Activated CD4-positive, alpha-beta T cell treated with anti-CD3 and anti-CD28 coated beads, Interleukin-2, Interleukin-6, amounts not matched to agents 100 ng/mL and 50 ng/mL, durations not matched to agents 16 hours and 8 hours (primary cell): ENCODE results near the gene CIAO3.

Experiments
- DNase-seq: peaks from one replicate; pipeline ENCODE4 v3.0.0-alpha.2; 2020

Gene CIAO3

DNA sequence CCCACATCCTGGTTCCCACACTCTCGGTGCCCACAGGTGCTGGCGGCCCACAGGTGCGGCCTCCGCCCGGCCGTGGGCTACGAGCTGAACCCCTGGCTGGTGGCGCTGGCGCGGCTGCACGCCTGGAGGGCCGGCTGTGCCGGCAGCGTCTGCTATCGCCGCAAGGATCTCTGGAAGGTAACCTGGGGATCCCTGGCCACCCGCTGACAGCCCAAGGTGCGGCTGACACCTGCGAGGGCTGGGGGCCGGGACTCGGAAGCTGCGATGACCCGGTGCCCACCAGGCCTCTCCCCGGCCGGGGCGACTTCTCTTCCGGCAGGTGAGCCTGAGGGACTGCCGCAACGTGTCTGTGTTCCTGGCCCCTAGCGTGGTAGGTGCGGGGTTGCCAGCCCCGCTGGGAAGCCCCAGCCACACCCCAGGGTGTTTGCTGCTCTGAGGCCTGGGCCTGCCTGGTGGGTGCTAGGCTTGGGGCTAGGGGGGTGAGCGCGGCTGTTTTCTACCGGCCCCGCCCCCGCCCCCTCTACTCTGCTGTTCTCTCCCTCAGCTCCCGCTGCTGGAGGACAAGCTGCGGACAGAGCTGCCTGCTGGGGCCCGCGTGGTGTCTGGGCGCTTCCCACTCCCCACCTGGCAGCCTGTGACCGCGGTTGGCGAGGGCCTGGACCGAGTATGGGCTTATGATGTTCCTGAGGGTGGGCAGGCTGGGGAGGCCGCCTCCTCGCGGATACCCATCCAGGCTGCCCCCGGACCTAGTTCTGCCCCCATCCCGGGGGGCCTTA lies 18.8 kb downstream of the CIAO3 start:
- no peak for DNase-seq

DNA sequence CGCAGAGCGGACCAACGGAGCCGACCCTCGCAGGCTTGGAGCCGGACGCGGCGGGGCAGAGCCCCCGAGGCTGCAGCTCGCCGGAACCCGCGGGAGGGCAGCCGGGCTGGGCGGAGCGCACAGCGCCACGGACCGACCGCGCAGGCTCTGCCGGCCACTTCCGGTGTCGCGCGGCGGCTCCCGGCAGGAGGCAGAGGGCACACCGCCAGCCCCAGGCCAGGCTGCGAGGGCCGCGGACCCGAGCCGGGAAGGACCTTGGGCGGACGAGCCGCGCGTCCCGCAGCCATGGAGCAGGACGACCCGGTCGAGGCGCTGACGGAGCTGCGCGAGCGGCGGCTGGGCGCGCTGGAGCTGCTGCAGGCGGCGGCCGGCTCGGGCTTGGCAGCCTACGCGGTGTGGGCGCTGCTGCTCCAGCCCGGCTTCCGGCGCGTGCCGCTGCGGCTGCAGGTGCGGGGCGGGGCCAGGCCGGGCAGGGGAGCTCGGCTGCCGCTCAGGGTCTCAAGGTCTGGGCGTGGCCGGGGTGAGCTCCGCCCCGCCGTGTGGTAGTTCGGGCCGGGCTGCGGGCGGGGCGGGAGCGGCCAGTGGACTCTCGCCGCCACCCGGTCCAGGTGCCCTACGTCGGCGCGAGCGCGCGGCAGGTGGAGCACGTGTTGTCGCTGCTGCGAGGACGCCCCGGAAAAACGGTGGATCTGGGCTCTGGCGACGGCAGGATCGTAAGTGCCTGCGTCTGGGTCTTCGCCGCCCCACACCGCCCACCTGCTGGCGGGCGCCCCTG lies 19.6 kb downstream of the CIAO3 start, which contains the start of gene ANTKMT:
Gene ANTKMT, plus strand, starts transcription at position 157 of the 775 bp plus-strand sequence. Its CDS starts 129 bp downstream, at position 286.
- DNase-seq, result peak; percentile 89

DNA sequence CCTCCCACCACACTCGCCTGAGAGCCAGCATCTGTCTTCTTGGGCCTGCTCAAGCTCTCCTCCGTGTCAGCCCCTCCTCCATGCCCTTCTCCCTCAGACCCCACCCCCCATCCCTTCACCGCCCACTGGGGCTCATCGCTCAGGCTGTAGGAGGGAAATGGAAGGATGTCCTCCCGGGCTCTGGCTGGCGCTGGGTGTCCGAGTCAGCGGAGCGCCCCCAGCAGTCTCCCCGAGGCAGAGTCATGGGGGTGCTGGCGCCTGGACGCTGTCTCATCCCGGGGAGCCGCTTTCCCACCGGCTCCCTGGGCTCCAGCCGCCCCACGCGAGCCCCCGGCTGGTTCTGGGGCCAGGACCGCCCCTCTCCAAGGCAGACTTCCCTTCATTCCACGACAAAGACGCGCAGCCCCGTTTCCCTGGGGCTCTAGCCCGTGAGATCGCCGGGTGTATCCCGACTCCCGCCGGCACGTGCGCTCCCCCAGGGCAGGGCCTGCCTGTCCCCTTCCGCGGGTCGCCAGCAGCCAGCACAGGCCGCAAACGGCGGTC lies 20.3 kb downstream of the CIAO3 start:
- peak; percentile 73 for DNase-seq

DNA sequence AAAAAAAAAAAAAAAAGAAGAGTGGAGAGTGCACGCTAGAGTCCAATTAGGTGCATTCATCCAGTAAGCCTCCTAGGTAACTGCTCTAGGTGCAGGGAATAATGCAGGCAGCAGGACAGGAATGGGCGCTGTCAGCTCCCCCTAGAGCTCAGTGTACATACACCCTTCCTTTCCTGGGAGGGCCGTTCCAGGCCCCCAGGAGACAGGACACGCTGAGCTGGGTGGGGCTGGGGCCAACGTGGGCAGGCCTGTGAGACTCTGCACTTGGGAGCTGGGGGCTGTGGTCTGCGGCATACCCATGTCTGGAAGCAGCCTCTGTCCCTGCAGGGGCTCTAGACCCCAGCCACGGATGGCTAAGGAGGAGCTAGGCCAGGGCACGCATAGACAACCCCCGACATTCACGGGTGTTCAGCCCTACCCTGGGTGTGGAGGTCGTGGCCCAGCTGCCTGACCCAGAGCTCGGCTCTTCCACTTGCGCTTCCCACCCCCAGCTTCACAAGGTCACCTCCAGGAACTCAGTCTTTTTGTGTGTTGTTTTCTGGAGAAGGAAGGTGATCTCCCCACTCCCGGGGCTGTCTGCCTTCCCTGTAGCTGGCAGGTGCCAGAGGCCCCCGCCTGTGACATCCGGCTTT lies 20.9 kb downstream of the CIAO3 start:
- peak; percentile 30 for DNase-seq

DNA sequence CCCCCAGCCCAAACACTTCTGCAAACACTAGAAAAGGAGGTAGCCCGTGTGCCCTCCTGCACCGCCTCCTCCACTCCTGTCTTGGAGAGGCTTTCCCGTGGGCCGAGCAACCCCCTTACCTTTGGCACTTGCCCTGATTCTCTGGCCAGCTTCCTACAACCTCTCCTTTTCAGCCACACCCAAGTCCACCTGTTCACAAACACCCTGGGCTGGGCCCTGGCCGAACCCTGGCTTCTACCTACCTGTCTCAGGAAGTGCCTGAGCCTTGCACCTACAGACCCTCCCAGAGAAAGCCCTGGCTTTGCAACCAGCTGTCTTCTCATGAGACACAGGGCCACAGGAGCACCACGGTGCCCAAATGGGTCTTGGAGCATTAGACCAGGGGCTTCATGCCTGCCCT lies 21.9 kb downstream of the CIAO3 start:
- DNase-seq, result no peak

GRCh38 chr16:718389-718788 lies 22.4 kb downstream of the CIAO3 start:
- no peak for DNase-seq

- no peak for DNase-seq
Observed at GRCh38 chr16:717450-718245, 23.1 kb downstream of the CIAO3 start.

DNA sequence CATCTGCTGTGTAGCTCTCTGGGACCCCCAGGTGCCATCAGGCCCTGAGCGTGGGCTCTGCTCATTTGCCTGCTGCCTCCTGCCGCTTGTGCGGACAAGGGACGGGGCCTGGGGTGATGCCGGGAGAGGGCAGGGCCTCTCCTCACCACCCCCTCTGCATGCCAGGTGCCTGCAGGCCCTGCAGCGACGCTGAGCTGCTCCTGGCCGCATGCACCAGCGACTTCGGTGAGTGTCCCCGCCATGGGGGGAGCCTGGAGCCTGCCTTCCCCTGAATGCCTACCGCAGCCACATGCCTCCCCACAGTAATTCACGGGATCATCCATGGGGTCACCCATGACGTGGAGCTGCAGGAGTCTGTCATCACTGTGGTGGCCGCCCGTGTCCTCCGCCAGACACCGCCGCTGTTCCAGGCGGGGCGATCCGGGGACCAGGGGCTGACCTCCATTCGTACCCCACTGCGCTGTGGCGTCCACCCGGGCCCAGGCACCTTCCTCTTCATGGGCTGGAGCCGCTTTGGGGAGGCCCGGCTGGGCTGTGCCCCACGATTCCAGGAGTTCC lies 23.9 kb downstream of the CIAO3 start:
- DNase-seq, result no peak

DNA sequence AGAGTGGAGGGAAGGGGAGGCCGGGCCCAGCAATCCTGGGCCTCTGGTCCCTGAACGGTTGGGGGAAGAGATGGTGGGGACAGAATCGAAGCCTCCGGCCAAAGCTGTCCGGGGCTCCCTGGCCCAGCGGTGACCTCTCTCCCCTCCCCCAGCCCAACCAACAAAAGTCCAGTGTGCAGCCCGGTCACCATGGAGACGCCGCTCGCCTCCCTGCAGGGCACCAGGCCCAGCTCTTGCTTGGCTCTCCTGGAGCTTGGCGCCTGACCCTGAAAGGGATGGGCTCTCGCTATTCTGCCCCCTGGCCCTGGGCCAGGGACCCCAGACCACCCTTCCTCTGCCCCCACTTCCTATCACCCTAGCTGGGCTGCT lies 24.6 kb downstream of the CIAO3 start:
- DNase-seq, result no peak

DNA sequence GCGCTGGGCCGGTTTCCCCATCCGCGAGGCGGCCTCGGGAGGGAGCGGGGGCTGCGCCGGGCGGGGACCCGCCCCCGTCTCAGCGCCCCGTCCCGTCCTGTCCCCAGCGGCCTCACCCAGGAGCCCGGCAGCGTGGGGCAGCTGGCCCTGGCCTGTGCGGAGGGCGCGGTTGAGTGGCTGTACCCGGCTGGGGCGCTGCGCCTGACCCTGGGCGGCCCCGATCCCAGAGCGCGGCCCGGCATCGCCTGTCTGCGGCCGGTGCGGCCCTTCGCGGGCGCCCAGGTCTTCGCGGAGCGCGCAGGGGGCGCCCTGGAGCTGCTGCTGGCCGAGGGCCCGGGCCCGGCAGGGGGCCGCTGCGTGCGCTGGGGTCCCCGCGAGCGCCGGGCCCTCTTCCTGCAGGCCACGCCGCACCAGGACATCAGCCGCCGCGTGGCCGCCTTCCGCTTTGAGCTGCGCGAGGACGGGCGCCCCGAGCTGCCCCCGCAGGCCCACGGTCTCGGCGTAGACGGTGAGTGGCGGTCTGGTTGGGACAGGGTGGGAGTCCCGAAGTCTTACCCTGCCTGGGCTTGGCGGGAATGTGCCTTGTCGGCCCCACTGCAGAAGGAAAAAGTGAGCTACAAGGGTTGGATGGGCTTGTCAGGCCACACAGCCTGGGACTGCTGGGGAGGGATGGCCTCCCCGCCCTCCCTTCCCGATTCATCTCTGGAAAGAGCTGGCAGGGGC lies 25.2 kb downstream of the CIAO3 start:
- no peak for DNase-seq

GRCh38 chr16:714558-715476 lies 26.0 kb downstream of the CIAO3 start, which contains the start of gene METRN:
Gene METRN (plus strand): TSS chr16:715118. CDS start chr16:715290, 172 bp downstream.
- peak; percentile 93 for DNase-seq

GRCh38 chr16:714079-714478 lies 26.7 kb downstream of the CIAO3 start:
- no peak for DNase-seq

- DNase-seq, result peak; percentile 70
Observed at GRCh38 chr16:712740-713250, 28.0 kb downstream of the CIAO3 start.

- peak; percentile 85 for DNase-seq
Observed at GRCh38 chr16:711548-712320, 29.1 kb downstream of the CIAO3 start.

DNA sequence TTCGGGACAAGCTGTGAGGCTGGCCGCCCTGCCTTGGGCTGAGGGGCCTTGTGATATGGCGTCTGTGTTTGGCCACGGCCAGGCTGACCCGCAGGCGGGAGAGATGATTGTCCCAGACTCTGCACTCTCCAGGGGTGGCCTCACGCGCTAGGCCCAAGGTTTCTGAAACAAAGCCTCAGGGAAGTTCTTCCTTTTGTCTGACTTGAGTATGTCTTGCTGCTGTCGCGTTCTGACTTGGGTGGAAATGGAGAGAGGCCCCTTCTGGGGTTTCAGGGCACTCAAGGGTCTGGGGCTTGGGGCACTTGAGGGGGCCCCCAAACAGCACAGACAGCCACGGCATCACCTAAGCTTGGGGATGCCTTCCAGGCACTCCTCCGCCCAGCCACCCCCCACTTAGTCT lies 29.7 kb downstream of the CIAO3 start:
- no peak for DNase-seq

DNA sequence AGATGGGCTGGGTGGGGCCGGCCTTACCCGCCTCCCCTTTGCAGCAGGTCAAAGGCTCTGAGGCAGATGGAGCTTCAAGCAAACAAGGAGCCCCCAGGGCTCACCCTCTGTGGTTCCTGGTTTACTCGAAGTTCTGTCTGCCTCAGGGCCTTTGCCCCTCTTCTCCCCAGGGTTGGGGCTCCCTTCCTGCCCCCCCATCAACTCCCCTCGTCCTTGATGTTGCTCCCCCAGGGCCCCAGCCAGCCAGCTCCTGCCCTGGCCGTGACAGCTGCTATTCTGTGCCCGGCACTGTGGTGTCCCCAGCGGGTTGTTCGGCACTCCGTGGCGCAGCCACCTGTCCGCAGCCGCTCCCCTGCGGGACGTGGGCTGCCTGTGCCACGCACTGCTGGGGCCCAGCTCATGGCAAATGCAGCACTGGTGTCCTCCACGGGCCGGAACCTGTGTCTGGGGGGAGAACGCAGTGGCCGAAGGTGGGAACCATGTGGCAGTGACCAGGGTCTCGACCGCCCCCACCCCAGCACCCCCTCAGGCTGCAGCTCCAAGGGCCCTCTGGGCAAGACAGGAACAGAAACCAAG lies 30.2 kb downstream of the CIAO3 start:
- DNase-seq, result no peak

- peak; percentile 40 for DNase-seq
Observed at GRCh38 chr16:709566-710499, 31.0 kb downstream of the CIAO3 start.

GRCh38 chr16:708959-709358 lies 31.8 kb downstream of the CIAO3 start:
- DNase-seq, result no peak
